Uterus (tissue), 4 donors: ENCODE data around the gene MRI1. TPM values are rescaled to one million over a fixed set of nuclear protein-coding genes. Genes with fewer than 3 reads are reported as not detected.
A peak's percentile ranks its signal among the peaks of the same experiment; 100 is the strongest.
"Not testable (repeated sequence)": the region's sequence is repeated elsewhere in the genome, so short reads cannot be mapped to it uniquely, and the experiment has no call there.

Experiments
- DNase-seq, 2 donors: peaks; one replicate each; pipeline ENCODE4 v3.0.0-alpha.2; 2019 to 2020
- H3K27ac ChIP-seq, 2 donors: fragments of 200-600 bp; sonication (generic); 1 replicate in 1 of 2; 2 replicates in 1 of 2; pipeline ENCODE4 v1.5.1; 2016 to 2018
- H3K27me3 ChIP-seq, 2 donors: fragments of 200-600 bp; sonication (generic); one replicate each; pipeline ENCODE4 v1.5.1; 2018 to 2019; ENCODE audit warnings: control low read depth in 1 of 2
- H3K36me3 ChIP-seq, 2 donors: fragments of 200-600 bp; sonication (generic); one replicate each; pipeline ENCODE4 v1.5.1; 2019; ENCODE audit warnings: control low read depth in 1 of 2
- H3K4me1 ChIP-seq, 2 donors: fragments of 200-600 bp; sonication (generic); one replicate each; pipeline ENCODE4 v1.5.1; 2018 to 2019; ENCODE audit warnings: control low read depth in 1 of 2
- H3K4me3 ChIP-seq, 2 donors: fragments of 200-600 bp; sonication (generic); 1 replicate in 1 of 2; 2 replicates in 1 of 2; pipeline ENCODE4 v1.5.1; 2018 to 2019; ENCODE audit warnings: mild to moderate bottlenecking in 1 of 2
- H3K9me3 ChIP-seq, 2 donors: fragments of 200-600 bp; sonication (generic); one replicate each; pipeline ENCODE4 v1.5.1; 2019; ENCODE audit warnings: control low read depth in 1 of 2
- CTCF ChIP-seq, 4 experiments: fragments of 200-600 bp in 2 of 4; fragments of 450-650 bp in 2 of 4; sonication (generic) in 2 of 4; IDR thresholded peaks; one replicate each; pipeline ENCODE4 v1.5.1; 2016 to 2019; ENCODE audit warnings: antibody characterized with exemption in 4 of 4, mild to moderate bottlenecking in 2 of 4, moderate library complexity in 1 of 4
- POLR2A ChIP-seq, 2 donors: fragments of 450-650 bp; IDR thresholded peaks; one replicate each; pipeline ENCODE4 v1.6.1; 2016; ENCODE audit warnings: antibody characterized with exemption in 2 of 2, mild to moderate bottlenecking in 1 of 2, moderate library complexity in 1 of 2
- intact Hi-C: fragments of 100-400 bp; cut with DNase I; formaldehyde crosslinking; loops from one replicate; pipeline ENCODE4 v1.15.1; 2023; ENCODE audit warnings: low total_unique reads
- total RNA-seq, 4 donors: library from RNA; depleted of rRNA in 3 of 4; stranded (reverse); fragments of >200 nt in 3 of 4; gene quantifications; one replicate each; pipeline versions ENCODE4 v1.1.0 to v1.2.4, GENCODE V29; 2014 to 2023
- donor health status: DM: yes; HTN: yes; CAD: no.

The MRI1 gene
- total RNA-seq, 4 donors from 2014 or later: 33.3 to 62.4 (median 45.9) TPM

GRCh38 chr19:13774217-13775191 lies 10.2 kb downstream of the MRI1 start, which contains the start of gene C19orf53:
Gene C19orf53, plus strand, starts transcription at chr19:13774456. Its CDS starts 22 bp downstream, at chr19:13774478.
- Histone ChIP-seq H3K4me3 (peak within 1 kb of the TSS; percentile 85 to 99), H3K27ac (peak within 1 kb of the TSS; percentile 86 to 95), H3K9me3 (no peaks in the 10 kb centered on the region), H3K27me3 (no peaks in the 10 kb centered on the region), H3K36me3 (no peaks in the 10 kb centered on the region), H3K4me1 (peaks cover 0 to 9% of the 10 kb centered on the region in 2 donors)
- intact Hi-C loops: no loop called here
- peak; percentile 89 to 90 for DNase-seq
- TF ChIP-seq POLR2A (IDR thresholded peaks at IDR 0.05): peak; percentile 73 to 91
- TF ChIP-seq CTCF (IDR thresholded peaks at IDR 0.05): peak in 2 of 4 experiments; percentile 26 to 43

- DNase-seq: no peak
- Histone ChIP-seq H3K9me3 (no peaks in the 10 kb centered on the region), H3K4me1 (peaks cover 0 to 13% of the 10 kb centered on the region in 2 donors), H3K4me3 (no peak overlapping the region), H3K27ac (no peak overlapping the region), H3K36me3 (no peaks in the 10 kb centered on the region), H3K27me3 (no peaks in the 10 kb centered on the region)
- intact Hi-C loops: no loop called here
- TF ChIP-seq POLR2A (IDR thresholded peaks at IDR 0.05) (no peak), CTCF (IDR thresholded peaks at IDR 0.05) (no peak)
Measured at GRCh38 chr19:13778398-13778797, 14.1 kb downstream of the MRI1 start.

DNA sequence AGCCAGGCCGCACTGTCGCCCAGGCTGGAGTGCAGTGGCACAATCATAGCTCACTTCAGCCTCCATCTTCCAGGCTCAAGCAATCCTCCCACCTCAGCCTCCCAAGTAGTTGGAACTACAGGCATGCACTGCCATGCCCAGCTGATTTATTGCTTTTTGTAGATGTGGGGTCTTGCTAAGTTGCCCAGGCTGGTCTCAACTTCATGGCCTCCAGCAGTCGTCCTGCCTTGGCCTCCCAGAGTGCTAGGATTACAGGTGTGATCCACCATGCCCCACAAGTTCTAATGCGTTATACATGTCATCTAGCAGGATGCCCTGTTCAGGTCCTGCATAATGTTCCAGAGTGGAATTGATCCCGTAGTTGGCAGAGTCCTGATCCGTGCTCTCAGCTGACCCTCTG lies 14.5 kb downstream of the MRI1 start:
- Histone ChIP-seq H3K36me3 (no peaks in the 10 kb centered on the region), H3K27ac (no peak overlapping the region), H3K4me1 (peaks cover 0 to 13% of the 10 kb centered on the region in 2 donors), H3K27me3 (no peaks in the 10 kb centered on the region), H3K4me3 (no peak overlapping the region), H3K9me3 (no peaks in the 10 kb centered on the region)
- no peak for DNase-seq
- intact Hi-C loops: no loop called here
- TF ChIP-seq POLR2A (IDR thresholded peaks at IDR 0.05) (no peak), CTCF (IDR thresholded peaks at IDR 0.05) (no peak)

- intact Hi-C loops, H3K9me3 ChIP-seq: not testable (repeated sequence)
Measured at GRCh38 chr19:13779794-13780193, 15.5 kb downstream of the MRI1 start.

GRCh38 chr19:13781547-13781946 lies 17.2 kb downstream of the MRI1 start:
- Histone ChIP-seq H3K9me3 (no peaks in the 10 kb centered on the region), H3K4me3 (no peak overlapping the region), H3K36me3 (no peaks in the 10 kb centered on the region), H3K27ac (peak overlapping the region; percentile 70 to 74), H3K4me1 (peaks cover 0 to 3% of the 10 kb centered on the region in 2 donors), H3K27me3 (no peaks in the 10 kb centered on the region)
- no peak for TF ChIP-seq POLR2A (IDR thresholded peaks at IDR 0.05)
- no peak for TF ChIP-seq CTCF (IDR thresholded peaks at IDR 0.05)
- intact Hi-C loops: no loop called here
- DNase-seq: peak; percentile 86

More at GRCh38 chr19:13779794-13780193, 15.5 kb downstream of the MRI1 start:
- not testable (repeated sequence) for H3K36me3 ChIP-seq, H3K27me3 ChIP-seq, H3K27ac ChIP-seq, DNase-seq, H3K4me3 ChIP-seq
- peaks cover 0 to 13% of the 10 kb centered on the region in 2 donors for H3K4me1 ChIP-seq
